DMS 273 (cell line): ENCODE measurements around the gene GCA.
A peak's percentile ranks its signal among the peaks of the same experiment; 100 is the strongest.

Experiments
- DNase-seq: peaks from one replicate; lab custom pipeline; 2025; ENCODE audit not compliant: unreplicated experiment; lab: John Stamatoyannopoulos, UW

GCA gene

GRCh38 chr2:162327806-162328205 is 16.1 kb upstream of the GCA start:
- DNase-seq = no peak

DNA sequence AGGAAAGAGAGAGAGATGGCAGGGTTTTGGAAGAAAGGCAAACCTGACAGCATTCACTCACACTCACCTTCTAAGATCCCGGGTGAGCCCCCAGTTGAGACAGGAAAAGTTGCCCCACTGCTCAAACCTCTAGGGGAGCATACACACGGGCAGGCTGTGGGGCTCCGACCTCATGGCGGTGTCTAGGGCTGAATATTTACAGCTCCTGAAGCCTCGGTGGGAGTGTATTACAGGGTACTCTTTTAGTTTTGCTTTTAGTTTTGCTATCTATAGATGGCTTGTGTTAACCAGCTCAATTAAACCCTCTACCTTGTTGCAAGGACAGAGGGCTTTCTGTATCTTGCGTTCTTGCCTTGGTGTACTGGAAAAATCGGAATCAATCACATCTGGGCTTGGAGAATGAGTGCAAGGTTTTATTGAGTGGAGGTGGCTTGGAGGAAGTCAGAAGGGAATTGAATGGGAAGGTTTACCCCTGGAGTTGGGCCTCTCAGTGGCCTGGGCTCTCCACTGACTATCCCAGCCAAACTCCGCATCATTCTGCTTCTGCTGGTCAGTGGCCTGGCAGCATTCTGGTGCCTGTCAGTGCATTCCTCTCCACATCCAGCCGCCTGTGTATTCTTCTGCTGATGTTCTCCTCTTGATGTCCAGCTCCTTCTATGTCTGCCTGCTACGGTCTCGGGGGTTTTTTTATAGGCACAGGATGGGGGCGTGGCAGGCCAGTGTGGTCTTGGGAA is 15.3 kb upstream of the GCA start:
- no peak for DNase-seq

GRCh38 chr2:162330881-162331280 is 13.1 kb upstream of the GCA start:
- no peak for DNase-seq

GRCh38 chr2:162333968-162334367 is 10.0 kb upstream of the GCA start:
- peak; percentile 61 for DNase-seq

DNA sequence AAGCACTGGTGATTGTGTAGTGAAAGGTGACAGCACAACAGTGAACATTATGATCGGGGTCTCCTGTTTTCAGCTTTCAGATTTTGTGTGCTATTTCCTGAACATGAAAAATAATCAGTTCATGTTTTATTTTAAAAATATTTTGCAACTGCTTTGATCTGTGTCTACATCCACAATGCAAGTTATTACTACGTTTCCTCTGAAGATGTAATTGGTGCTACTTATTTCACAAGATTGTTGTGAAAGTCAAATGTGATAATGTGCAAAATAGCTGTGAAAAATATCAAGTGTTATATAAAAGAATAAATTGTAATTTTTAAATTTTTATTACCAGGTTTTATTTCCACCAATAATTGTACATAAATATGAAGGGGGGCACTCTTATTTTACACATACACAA is 6.1 kb upstream of the GCA start:
- DNase-seq = no peak

DNA sequence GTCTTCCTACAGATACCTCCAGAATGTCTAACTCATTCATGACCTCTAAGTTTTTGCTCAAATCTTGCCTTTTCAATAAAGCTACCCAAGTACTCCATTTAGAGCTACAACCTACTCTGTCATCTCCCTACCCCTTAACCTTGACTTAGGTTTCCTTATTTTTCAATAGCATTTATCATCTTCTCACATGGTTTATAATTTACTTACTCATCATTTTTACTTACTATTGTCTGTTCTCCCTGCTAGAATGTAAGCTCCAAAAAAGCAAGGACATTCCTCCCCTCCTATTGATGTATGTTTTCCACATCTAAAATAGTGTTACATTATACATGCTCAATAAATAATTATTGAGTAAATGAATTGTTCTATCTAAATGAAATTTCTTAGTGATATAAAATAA is 3.1 kb upstream of the GCA start:
- no peak for DNase-seq

- peak; percentile 76 for DNase-seq
Observed at GRCh38 chr2:162342321-162342720, 1.6 kb upstream of the GCA start.

GRCh38 chr2:162342841-162343240 is 1.1 kb upstream of the GCA start:
- no peak for DNase-seq

- DNase-seq = no peak
Observed at GRCh38 chr2:162343492-162343823, 474 bp upstream of the GCA start.

DNA sequence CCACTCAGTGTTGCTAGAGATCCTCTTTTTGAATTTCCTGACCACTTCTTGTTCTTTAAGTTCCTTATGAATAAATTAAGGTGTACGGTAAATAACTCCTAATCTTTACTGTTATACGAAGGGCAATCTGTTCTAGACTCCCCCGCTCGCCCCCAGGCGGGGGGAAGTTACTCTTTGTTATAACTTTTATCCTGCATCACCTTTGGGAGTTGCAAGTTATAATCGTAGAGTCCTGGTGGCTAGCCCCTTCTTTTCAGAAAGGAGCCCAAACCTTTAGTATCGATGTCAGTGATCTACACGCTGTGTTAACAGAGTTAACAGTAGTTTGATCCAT is 652 bp downstream of the GCA start:
- DNase-seq = peak; percentile 61

- DNase-seq = no peak
Observed at GRCh38 chr2:162365392-162365791, 21.5 kb downstream of the GCA start.

DNA sequence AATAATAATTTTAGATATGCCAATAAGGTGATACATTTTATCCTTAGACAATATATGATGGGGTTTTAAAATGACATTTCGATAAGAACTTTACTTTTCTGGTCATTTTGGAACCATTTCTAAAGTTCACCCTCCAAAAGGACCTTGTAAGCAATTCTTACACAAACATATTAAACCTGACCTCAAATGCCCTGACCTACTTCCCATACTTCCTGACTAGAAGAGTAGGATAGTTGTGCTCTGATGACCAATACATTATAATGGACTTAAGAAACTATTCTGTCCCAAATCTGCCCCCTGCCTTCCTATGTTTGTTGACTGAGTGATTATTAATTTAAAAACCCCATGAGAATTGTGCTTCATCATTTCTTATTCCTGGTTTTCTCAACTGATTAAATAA is 24.6 kb downstream of the GCA start:
- no peak for DNase-seq

DNA sequence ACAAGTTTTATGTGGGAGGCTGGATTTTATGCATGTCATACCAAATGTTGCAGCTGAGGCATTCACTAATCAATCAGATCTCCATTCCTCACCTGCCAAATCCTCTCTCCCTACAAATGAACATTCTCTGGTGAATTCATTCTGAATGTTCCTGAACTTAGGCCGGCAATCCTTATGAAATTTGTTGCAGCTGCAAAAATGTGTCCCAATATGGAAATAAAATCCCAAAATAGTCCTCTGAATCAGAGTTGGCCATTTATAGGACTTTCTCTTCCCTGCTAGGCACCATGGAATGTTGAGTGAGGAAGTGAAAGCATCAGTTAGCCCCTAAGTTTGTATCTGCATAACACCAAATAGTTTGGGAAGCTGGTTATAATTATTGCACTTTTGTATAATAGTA is 25.6 kb downstream of the GCA start:
- DNase-seq = no peak

DNA sequence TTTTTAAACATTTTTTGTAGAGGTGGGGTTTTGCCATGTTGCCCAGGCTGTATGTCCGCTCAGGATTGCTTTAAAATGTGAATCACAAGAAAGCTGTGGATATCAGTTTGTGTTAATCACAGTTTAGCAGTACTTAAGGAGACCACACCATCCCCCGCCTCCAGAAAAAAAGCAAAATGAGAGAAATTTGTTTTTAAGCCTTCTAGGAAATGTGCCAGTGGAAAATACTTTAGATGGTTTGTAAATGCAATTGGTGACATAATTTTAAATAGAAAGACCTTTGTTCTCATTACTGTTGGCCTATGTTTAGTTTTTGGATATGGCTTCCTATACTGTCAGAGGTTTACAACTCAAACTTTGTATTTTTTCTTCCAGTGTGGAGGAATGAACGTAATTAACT is 27.0 kb downstream of the GCA start:
- no peak for DNase-seq

- no peak for DNase-seq
Observed at GRCh38 chr2:162372818-162373217, 28.9 kb downstream of the GCA start.

- DNase-seq = no peak
Observed at GRCh38 chr2:162379719-162380580, 36.0 kb downstream of the GCA start.

DNA sequence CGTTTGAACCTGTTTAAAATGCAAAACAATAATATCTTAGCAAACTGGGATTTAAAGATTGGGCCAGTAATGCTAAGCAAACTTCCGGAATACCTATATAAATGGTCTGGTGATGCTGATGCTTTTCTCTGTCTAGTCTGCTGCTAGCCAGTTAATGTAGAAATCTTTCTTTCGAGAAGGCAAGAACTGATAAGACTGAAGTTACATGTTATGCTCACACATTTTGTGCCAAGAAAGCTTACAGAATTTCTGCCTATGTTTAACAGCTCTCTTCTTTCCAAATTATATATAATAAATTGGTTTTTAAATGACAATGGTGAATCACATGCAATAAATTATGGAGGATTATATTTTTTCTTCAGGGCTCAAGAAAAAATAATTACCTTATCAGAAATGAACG is 37.9 kb downstream of the GCA start:
- DNase-seq = no peak

DNA sequence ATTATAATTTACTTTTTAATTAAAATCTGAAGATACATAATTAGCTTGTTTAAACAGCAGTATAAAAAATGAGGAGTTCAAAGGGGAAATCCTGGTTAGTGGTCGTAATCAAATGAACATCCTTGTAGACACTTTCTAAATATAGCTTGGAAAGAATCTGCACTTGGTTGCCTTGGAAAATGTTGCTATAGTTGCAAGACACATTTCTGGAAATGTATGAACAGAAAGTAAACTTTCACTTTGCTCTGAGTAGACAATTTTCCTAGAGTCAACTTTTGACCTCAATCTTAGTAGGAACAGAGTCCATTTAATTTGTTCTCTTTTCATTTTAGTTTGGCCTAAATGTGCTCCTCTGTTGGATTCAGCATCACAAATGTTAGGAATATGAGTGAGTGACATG is 38.3 kb downstream of the GCA start:
- DNase-seq = peak; percentile 18

- peak; percentile 49 for DNase-seq
Observed at GRCh38 chr2:162385536-162385935, 41.6 kb downstream of the GCA start.

DNA sequence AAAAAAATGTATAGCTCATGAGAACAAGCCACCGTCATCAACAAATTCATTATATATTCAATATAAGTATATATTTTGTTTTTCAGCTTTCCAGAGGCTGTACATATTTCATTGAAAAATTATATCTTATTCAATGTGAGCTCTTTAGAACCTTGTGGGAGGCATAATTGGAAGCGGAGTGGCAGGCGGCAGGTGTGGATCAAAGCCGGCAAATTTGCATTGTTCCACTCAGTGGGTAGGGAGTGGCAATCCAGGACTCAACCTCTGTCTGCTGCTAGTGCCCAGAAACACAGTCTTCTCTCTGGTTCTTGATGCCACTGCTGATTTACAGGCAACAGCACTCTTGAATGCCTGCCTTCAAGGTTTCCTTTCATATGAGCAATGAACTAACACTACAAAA is 46.9 kb downstream of the GCA start:
- DNase-seq = no peak

DNA sequence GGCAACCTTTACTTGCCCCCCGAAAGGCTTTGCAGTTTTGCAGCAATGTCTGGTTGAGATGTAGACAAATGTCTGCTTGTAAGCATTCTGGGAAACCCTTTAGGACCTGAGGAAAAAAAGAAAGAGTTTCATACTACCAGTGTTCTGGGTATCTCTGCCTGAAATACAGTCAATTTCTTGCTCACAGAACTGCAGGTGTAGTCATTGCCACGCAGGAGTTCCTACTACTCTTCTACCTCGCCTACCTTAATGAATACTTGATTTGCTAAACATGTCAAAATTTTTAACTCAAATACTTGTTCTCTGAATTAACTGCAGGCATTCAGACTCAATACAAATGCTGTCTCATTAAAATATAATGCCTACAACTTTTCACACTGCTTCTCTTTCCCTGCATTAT is 56.4 kb downstream of the GCA start:
- no peak for DNase-seq

GRCh38 chr2:162401871-162402270 is 57.9 kb downstream of the GCA start:
- DNase-seq = no peak

DNA sequence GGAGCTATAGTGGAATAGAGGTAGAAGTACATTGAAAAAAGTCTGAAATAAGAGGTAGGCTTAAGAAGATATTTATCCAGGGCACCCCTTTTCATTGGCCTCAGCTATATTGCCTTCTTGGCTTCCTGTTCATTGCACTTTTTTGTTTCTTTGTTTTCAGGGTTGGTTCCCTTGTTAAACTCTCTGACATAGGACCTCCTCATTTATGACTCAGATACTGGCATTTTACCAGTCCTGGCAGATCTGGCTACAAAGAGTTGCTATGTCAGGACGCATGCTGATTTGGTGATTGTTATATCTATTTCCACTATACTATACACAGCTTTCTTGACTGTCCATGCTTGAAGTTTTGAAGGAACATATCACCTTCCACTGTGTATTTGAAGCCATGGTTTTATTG is 60.0 kb downstream of the GCA start:
- DNase-seq = peak; percentile 42
